ENCODE data around the gene MYO1A. TPM values are rescaled to one million over a fixed set of nuclear protein-coding genes. Genes with fewer than 3 reads are reported as not detected.

MYO1A gene
- total RNA-seq (1 to 10 TPM; 1.3 to 2.3 (median 1.9) TPM), polyA plus RNA-seq (under 1 TPM; 0.56 to 0.68 TPM), total RNA-seq (2.0 reads per million, percentile 9 among the genes with 10 or more reads in this experiment)

- no peak within 1 kb of the TSS for H3K4me3 Mint-ChIP-seq
- H3K27ac ChIP-seq (ENCODE audit: low read depth, low read length), result no peak within 1 kb of the TSS
- peaks cover 0 to 6% (median 0%) of the 10 kb centered on the region in 5 donors for H3K27me3 Mint-ChIP-seq
- no peaks in the 10 kb centered on the region for H3K36me3 ChIP-seq (ENCODE audit: control insufficient read depth in 2 of 3, insufficient read depth in 3 of 3, low read length in 3 of 3)
- no peaks in the 10 kb centered on the region for H3K9me3 ChIP-seq (ENCODE audit: control insufficient read depth in 2 of 3, low read length in 3 of 3)
- peaks cover 25 to 41% (median 34%) of the 10 kb centered on the region in 7 donors for H3K4me1 Mint-ChIP-seq
- no peaks in the 10 kb centered on the region for H3K27me3 ChIP-seq (ENCODE audit: control insufficient read depth in 2 of 2, insufficient read depth in 2 of 2, low read length in 2 of 2)
- peak within 1 kb of the TSS in 2 of 9 donors; percentile 10 to 46 for H3K27ac Mint-ChIP-seq
- CTCF ChIA-PET, result interaction anchor here (0.7 to 1.7 kb wide), 3 partner anchors 9 to 19 kb away, joined by 3 to 6 read pairs (median 3); no protein-coding TSS in a partner anchor
- H3K9me3 Mint-ChIP-seq, result peaks cover 0 to 4% (median 0%) of the 10 kb centered on the region in 11 donors
- DNase-seq (no peak), ATAC-seq (no peak)
- H3K36me3 Mint-ChIP-seq, result peaks cover 0 to 19% (median 0%) of the 10 kb centered on the region in 5 donors
- intact Hi-C loops (cut with micrococcal nuclease), result no loop called here
- no peak within 1 kb of the TSS for H3K4me3 ChIP-seq (ENCODE audit: low read length)
- H3K4me1 ChIP-seq (ENCODE audit: control insufficient read depth in 2 of 2, insufficient read depth in 2 of 2, low read length in 2 of 2), result peaks cover 19 to 20% of the 10 kb centered on the region in 2 donors
- POLR2A ChIA-PET, result interaction anchor here (1.9 kb wide), 1 partner anchor 19 kb away, joined by 10 read pairs; no protein-coding TSS in a partner anchor
Observed at GRCh38 chr12:57049890-57050289, at the start of gene MYO1A. MYO1A (minus strand) TSS chr12:57050129; CDS start chr12:57048323, 1,806 bp downstream.

- peak overlapping the region; percentile 34 for H3K27ac ChIP-seq (ENCODE audit: low read depth, low read length)
- no peaks in the 10 kb centered on the region for H3K9me3 ChIP-seq (ENCODE audit: control insufficient read depth in 2 of 3, low read length in 3 of 3)
- peaks cover 9 to 84% (median 10%) of the 10 kb centered on the region in 3 experiments for H3K36me3 ChIP-seq (ENCODE audit: control insufficient read depth in 2 of 3, insufficient read depth in 3 of 3, low read length in 3 of 3)
- Mint-ChIP-seq H3K27ac (peak overlapping the region; percentile 42 to 83 (median 80)), H3K36me3 (peaks cover 0 to 43% (median 4%) of the 10 kb centered on the region in 5 donors), H3K9me3 (no peaks in the 10 kb centered on the region), H3K4me3 (peak overlapping the region in 1 of 10 donors; percentile 42), H3K4me1 (peaks cover 18 to 54% (median 39%) of the 10 kb centered on the region in 7 donors), H3K27me3 (no peaks in the 10 kb centered on the region)
- H3K4me3 ChIP-seq (ENCODE audit: low read length), result no peak overlapping the region
- H3K27me3 ChIP-seq (ENCODE audit: control insufficient read depth in 2 of 2, insufficient read depth in 2 of 2, low read length in 2 of 2), result no peaks in the 10 kb centered on the region
- no peak for DNase-seq
- ATAC-seq, result no peak
- ChIA-PET CTCF (interaction anchor here (0.6 to 4.1 kb wide), 6 partner anchors 12 to 204 kb away, joined by 3 to 20 read pairs (median 3); partner anchors contain the start of gene STAT6), POLR2A (interaction anchor here (1.4 to 17.1 kb wide), 5 partner anchors 5 to 29 kb away, joined by 5 to 401 read pairs (median 21); partner anchors contain the start of genes NAB2, NEMP1 and STAT6)
- H3K4me1 ChIP-seq (ENCODE audit: control insufficient read depth in 2 of 2, insufficient read depth in 2 of 2, low read length in 2 of 2), result peaks cover 0 to 1% of the 10 kb centered on the region in 2 donors
- intact Hi-C loops (cut with micrococcal nuclease), result no loop called here
Observed at GRCh38 chr12:57099047-57099714, 49.3 kb upstream of the MYO1A start.

GRCh38 chr12:57098546-57098945, 48.6 kb upstream of the MYO1A start:
- peak overlapping the region in 7 of 9 donors; percentile 43 to 83 (median 78) for H3K27ac Mint-ChIP-seq

GRCh38 chr12:57097554-57097835, 47.6 kb upstream of the MYO1A start:
- intact Hi-C loops (cut with micrococcal nuclease), result no loop called here
- ChIA-PET POLR2A (interaction anchor here (0.6 to 17.1 kb wide), 6 partner anchors 3 to 421 kb away, joined by 3 to 401 read pairs (median 18); partner anchors contain the start of genes NAB2, NEMP1 and STAT6), CTCF (interaction anchor here (3.3 to 4.1 kb wide), 2 partner anchors 14 to 29 kb away, joined by 17 to 20 read pairs; partner anchors contain the start of gene STAT6)
- ATAC-seq, result no peak
- Mint-ChIP-seq H3K27me3 (no peaks in the 10 kb centered on the region), H3K4me3 (no peak overlapping the region), H3K36me3 (peaks cover 0 to 38% (median 0%) of the 10 kb centered on the region in 5 donors), H3K9me3 (no peaks in the 10 kb centered on the region), H3K27ac (peak overlapping the region in 3 of 9 donors; percentile 61 to 77 (median 66)), H3K4me1 (peaks cover 28 to 60% (median 46%) of the 10 kb centered on the region in 7 donors)
- Histone ChIP-seq H3K27me3 (ENCODE audit: control insufficient read depth in 2 of 2, insufficient read depth in 2 of 2, low read length in 2 of 2) (no peaks in the 10 kb centered on the region), H3K36me3 (ENCODE audit: control insufficient read depth in 2 of 3, insufficient read depth in 3 of 3, low read length in 3 of 3) (peaks cover 6 to 76% (median 9%) of the 10 kb centered on the region in 3 experiments), H3K27ac (ENCODE audit: low read depth, low read length) (peak overlapping the region; percentile 36), H3K9me3 (ENCODE audit: control insufficient read depth in 2 of 3, low read length in 3 of 3) (no peaks in the 10 kb centered on the region), H3K4me1 (ENCODE audit: control insufficient read depth in 2 of 2, insufficient read depth in 2 of 2, low read length in 2 of 2) (peaks cover 7 to 18% of the 10 kb centered on the region in 2 donors), H3K4me3 (ENCODE audit: low read length) (no peak overlapping the region)
- DNase-seq, result no peak

More at GRCh38 chr12:57098546-57098945, 48.6 kb upstream of the MYO1A start:
- ChIA-PET POLR2A (interaction anchor here (1.4 to 17.1 kb wide), 6 partner anchors 4 to 28 kb away, joined by 4 to 401 read pairs (median 15); partner anchors contain the start of genes NAB2, NEMP1 and STAT6), CTCF (interaction anchor here (0.6 to 4.1 kb wide), 3 partner anchors 13 to 120 kb away, joined by 4 to 20 read pairs (median 17); partner anchors contain the start of gene STAT6)
- H3K4me1 ChIP-seq (ENCODE audit: control insufficient read depth in 2 of 2, insufficient read depth in 2 of 2, low read length in 2 of 2), result peaks cover 3 to 8% of the 10 kb centered on the region in 2 donors
- Mint-ChIP-seq H3K27me3 (no peaks in the 10 kb centered on the region), H3K36me3 (peaks cover 0 to 38% (median 0%) of the 10 kb centered on the region in 5 donors), H3K9me3 (no peaks in the 10 kb centered on the region), H3K4me3 (no peak overlapping the region), H3K4me1 (peaks cover 18 to 55% (median 39%) of the 10 kb centered on the region in 7 donors)
- ATAC-seq, result no peak
- no peaks in the 10 kb centered on the region for H3K9me3 ChIP-seq (ENCODE audit: control insufficient read depth in 2 of 3, low read length in 3 of 3)
- intact Hi-C loops (cut with micrococcal nuclease), result no loop called here
- no peak overlapping the region for H3K4me3 ChIP-seq (ENCODE audit: low read length)
- DNase-seq, result no peak
- peak overlapping the region; percentile 15 for H3K27ac ChIP-seq (ENCODE audit: low read depth, low read length)
- H3K27me3 ChIP-seq (ENCODE audit: control insufficient read depth in 2 of 2, insufficient read depth in 2 of 2, low read length in 2 of 2), result no peaks in the 10 kb centered on the region
- H3K36me3 ChIP-seq (ENCODE audit: control insufficient read depth in 2 of 3, insufficient read depth in 3 of 3, low read length in 3 of 3), result peaks cover 6 to 78% (median 9%) of the 10 kb centered on the region in 3 experiments

- peaks cover 0 to 36% (median 0%) of the 10 kb centered on the region in 5 donors for H3K36me3 Mint-ChIP-seq
- H3K4me1 Mint-ChIP-seq, result peaks cover 27 to 60% (median 46%) of the 10 kb centered on the region in 7 donors
Observed at GRCh38 chr12:57096748-57097553, 47.0 kb upstream of the MYO1A start.

More at GRCh38 chr12:57096748-57097553, 47.0 kb upstream of the MYO1A start:
- no peak overlapping the region for H3K4me3 Mint-ChIP-seq
- H3K36me3 ChIP-seq (ENCODE audit: control insufficient read depth in 2 of 3, insufficient read depth in 3 of 3, low read length in 3 of 3), result peaks cover 6 to 76% (median 9%) of the 10 kb centered on the region in 3 experiments
- intact Hi-C loops (cut with micrococcal nuclease), result no loop called here
- CTCF ChIA-PET, result interaction anchor here (1.1 to 4.1 kb wide), 3 partner anchors 15 to 106 kb away, joined by 3 to 20 read pairs (median 17); partner anchors contain the start of gene STAT6
- peak overlapping the region in 7 of 9 donors; percentile 48 to 77 (median 65) for H3K27ac Mint-ChIP-seq
- DNase-seq, result no peak
- H3K9me3 Mint-ChIP-seq, result no peaks in the 10 kb centered on the region
- no peak overlapping the region for H3K4me3 ChIP-seq (ENCODE audit: low read length)
- no peaks in the 10 kb centered on the region for H3K27me3 ChIP-seq (ENCODE audit: control insufficient read depth in 2 of 2, insufficient read depth in 2 of 2, low read length in 2 of 2)
- POLR2A ChIA-PET, result interaction anchor here (1.0 to 17.1 kb wide), 6 partner anchors 2 to 27 kb away, joined by 4 to 401 read pairs (median 18); partner anchors contain the start of genes NAB2, NEMP1 and STAT6
- H3K9me3 ChIP-seq (ENCODE audit: control insufficient read depth in 2 of 3, low read length in 3 of 3), result no peaks in the 10 kb centered on the region
- peaks cover 7 to 24% of the 10 kb centered on the region in 2 donors for H3K4me1 ChIP-seq (ENCODE audit: control insufficient read depth in 2 of 2, insufficient read depth in 2 of 2, low read length in 2 of 2)
- no peak for ATAC-seq
- peak overlapping the region; percentile 83 for H3K27ac ChIP-seq (ENCODE audit: low read depth, low read length)
- H3K27me3 Mint-ChIP-seq, result no peaks in the 10 kb centered on the region
